Measurements from ENCODE around the gene ACO2.
"Not testable (repeated sequence)": the region's sequence is repeated elsewhere in the genome, so short reads cannot be mapped to it uniquely, and the experiment has no call there.

The ACO2 gene

DNA sequence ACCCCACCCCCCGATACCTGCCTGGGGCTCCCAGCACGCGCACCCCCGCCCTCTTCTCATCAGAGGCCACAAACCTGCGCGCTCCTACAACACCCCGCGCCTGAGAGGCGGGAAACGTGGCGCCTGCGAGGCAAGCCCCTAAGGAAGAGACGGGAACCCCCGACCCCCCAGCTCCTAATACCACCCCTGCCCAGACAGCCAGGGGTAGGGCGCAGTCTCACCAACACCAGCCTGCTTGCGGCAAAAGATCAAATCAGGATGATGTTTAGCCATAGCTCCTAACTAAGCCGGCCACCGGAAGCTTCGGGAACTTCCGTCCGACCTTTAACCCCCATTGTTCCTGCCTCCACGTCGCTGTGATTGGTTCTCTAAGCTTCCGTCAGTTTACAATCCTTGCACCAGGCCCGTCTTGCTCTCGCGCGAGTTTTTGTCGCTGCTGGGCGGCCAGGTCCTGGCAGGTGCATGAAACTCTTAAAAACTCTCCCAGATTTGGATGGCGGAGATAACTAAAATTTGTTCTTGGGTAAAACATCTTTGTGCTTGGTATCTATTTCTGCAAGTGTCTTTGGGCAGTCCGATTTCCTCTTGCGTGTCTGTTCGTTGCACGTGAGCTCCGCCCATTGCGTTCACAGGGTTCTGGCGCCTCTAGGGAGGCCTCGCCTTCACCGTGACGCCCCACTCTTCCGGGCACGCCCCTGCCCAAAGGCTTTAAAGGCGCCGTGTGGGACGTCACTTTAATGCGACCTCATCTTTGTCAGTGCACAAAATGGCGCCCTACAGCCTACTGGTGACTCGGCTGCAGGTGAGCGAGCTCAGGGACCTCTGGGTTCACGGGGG, at the start of gene ACO2, which contains the start of gene PHF5A:
Gene ACO2, plus strand, starts transcription at position 737 of the 837 bp plus-strand sequence. Its CDS starts 30 bp downstream, at position 767.
Gene PHF5A, minus strand, starts transcription at position 312 of the 837 bp plus-strand sequence. Its CDS starts 39 bp downstream, at position 273.
- peak; percentile 92 to 95 for DNase-seq

- no peak for DNase-seq
Measured at GRCh38 chr22:41425660-41426365, 43.1 kb upstream of the ACO2 start.

GRCh38 chr22:41429232-41429950, 39.5 kb upstream of the ACO2 start:
- DNase-seq = no peak

GRCh38 chr22:41429951-41430332, 39.0 kb upstream of the ACO2 start:
- DNase-seq = no peak

- DNase-seq = no peak
Measured at GRCh38 chr22:41431656-41432055, 37.3 kb upstream of the ACO2 start.

GRCh38 chr22:41433480-41433879, 35.4 kb upstream of the ACO2 start:
- DNase-seq = not testable (repeated sequence)

DNA sequence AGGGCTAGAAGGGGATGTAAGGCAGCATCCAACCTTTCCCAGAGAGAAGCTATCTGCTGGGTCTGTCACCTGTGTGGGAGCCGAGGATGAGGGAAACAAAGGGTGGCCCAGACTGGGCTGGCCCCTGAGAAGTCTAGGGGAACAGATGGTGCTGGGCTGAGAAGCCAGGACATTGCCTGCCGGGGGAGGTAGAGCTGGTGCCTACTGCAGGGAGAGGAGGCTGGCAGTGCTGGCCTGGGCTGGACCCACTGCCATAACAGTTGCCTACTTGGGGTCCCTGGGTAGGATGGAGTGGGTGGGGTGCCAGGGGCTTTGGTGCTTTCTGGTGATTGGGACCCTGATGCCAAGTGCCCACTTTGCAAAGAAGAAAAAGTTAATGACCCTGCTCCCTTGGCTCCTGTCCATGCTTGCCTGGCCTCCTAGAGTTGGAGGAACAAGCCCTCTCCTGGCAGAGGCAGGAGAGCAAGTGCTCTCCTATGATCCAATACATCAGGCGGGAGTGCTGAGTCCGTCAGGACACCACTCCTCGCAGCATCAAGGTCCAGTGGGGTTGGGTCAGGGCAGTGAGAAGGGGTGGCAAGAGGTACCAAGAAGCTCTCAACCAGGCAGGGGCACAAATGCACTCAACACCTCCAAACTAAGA, 34.4 kb upstream of the ACO2 start:
- not testable (repeated sequence) for DNase-seq

GRCh38 chr22:41435560-41435959, 33.4 kb upstream of the ACO2 start:
- no peak for DNase-seq

GRCh38 chr22:41436322-41437113, 32.4 kb upstream of the ACO2 start:
- DNase-seq = no peak

DNA sequence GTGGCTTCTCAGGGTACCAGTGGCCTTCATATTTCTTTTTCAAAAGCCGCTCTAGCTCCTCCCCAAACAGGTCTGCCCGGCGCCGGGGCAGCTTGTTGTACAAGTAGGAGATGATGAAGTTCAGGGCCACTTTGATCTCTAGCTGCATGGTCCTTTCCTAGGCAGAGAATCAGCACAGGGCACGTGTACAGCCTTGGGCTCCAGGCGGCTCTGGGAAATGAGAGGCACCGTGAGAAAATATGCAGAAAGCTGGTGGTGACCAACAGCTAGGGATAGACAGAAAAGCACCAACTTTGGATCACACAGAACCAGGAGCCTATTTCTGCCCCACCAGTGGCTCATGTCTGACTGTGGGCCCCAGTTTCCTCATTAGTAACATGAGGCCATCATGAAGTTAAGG, 31.7 kb upstream of the ACO2 start:
- DNase-seq = no peak

GRCh38 chr22:41440511-41440910, 28.4 kb upstream of the ACO2 start:
- not testable (repeated sequence) for DNase-seq

DNA sequence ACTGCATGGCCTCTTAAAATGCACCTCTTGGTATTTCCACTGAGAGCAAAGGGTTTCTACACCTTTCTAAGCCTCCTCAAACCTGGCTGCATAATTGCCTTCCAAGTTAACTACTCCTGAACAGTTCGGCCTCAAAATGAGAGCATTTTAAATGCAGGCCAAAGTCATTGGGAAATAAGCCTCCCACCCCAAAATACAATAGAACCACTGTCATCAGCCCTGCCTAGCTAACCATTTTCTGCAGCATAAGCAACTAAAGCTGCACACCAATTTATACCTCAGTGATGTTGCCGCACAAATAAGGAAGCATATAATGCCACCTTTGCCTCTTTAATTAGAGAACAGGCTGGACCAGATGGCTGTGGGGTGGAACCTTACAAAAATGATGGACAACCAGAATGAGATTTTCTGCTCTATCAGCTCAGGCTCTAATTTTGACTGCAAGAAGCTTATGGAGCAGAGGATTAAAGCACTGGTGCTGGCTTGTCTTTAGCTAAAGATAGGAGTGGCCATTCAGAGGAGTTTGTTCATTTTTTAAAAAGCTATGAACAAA, 26.6 kb upstream of the ACO2 start:
- no peak for DNase-seq

DNA sequence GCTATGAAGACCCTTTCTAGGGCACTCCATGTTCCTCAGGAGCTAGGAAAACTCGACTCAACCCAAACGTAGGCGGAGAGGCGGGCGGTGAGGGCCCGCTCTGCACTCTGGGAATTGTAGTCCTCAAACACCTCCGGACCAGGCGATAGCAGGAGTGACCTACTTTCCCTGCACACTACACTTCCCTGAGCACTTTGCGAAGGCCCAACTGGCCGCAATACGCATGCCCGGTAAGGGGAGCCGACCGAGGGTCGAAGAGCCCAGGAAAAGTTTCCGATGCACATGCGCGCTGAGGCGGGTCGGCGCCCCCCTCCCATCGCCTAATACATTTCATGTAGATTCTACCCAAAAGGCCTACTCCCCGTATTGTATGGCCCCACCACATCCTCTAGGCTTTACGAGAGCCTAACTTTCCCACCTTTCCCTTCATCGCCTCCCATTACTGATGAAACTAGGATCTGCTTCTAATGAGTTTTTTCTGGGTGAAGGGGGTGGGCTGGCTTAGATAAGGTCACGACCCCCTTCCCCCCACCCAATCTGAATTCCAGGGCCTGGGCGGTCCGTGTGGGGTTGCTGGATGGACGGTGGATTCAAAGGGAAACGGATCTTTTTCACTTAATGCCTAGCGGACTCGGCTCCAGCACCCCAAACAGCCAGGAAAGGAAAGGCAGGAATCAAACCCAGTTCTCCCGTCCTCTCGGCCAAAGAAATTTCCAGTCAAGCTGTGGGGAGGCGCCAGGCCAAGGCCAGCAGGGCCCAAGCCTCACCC, 24.4 kb upstream of the ACO2 start:
- DNase-seq = peak; percentile 88 to 95

DNA sequence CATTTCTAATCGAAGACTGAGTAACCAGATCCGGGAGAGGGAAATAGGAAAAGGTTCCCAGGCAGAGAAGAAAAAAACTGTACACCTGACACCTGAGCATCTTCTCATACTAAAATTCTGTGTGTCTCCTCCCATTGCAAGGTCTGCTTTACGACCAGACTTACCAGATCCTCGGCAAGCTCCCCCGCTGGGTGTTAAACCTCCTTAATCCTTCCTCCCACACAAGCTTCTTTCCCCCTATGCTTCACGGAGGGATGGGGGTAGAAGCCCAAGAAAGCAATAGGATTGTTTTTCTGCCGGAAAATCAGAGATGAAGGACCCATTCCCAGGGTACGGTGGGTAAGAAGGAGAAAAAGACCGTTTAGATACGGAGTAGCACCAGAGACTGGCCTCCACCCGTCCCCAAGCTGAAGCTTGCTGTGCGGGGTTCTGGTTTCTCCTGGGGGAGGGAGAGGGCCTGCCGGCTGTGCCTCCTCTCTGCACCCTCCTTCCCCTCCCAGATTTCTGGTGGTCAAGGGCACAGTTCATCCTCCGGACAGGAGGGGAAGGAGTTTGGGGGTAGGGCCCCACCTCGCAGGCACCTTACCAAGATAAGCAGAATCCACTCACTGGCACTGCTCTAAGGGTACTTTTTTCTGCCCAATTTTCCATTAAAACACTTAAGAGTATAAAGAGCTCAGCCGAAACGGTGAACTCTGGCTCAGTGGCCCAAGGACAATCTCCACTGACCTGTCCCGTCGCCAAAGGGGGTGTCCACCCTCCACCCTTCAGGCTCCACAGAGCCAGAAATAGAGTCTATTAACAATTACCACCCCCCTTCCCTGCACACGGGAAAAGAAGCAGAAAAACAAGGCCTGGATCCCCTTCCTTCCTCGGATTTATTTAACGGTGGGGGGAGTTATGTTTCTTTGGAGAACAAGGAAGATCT, 23.5 kb upstream of the ACO2 start:
- peak; percentile 24 to 27 for DNase-seq

DNA sequence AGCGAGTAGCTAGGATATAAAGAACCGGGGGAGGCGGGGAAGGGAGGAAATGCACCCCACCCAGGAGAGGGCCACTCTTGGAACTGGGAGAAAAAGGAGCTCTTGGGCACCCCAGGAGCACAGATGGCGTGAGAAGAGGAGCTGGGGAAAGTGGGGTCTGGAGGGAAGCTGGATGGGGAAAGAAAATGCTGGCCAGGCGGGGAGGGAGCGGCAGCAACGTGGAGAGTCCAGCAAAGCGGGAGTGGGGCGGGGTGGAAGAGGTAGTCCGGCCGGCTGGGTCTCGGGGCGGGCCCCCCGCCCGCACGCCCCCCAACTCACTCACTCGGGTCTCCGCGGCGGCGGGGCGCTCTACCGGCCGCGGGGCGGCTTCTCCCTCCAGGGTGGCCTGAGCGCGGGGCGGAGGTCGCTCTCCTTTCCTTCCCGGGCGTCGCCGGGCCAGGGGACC, 22.8 kb upstream of the ACO2 start:
- peak in 1 of 2 experiments; percentile 24 for DNase-seq

- peak; percentile 61 to 94 for DNase-seq
Measured at GRCh38 chr22:41446639-41447434, 22.1 kb upstream of the ACO2 start, which contains the start of gene TOB2. TOB2 (minus strand) TSS chr22:41446801; CDS start chr22:41437345, 9,456 bp downstream.

GRCh38 chr22:41447435-41448188, 21.3 kb upstream of the ACO2 start:
- DNase-seq = peak; percentile 45 to 71
